Mucosa of stomach (tissue), 1 donor: ENCODE data around the gene DENND6B.

Source experiments
- H3K27me3 ChIP-seq: one replicate; pipeline ENCODE4 v1.7.0; 2013; ENCODE audit warnings: mild to moderate bottlenecking, low read length; ENCODE audit not compliant: control insufficient read depth, insufficient read depth
- H3K36me3 ChIP-seq: one replicate; pipeline ENCODE4 v1.7.0; 2013; ENCODE audit warnings: low read length; ENCODE audit not compliant: control insufficient read depth, insufficient read depth
- H3K4me1 ChIP-seq: one replicate; pipeline ENCODE4 v1.7.0; 2013; ENCODE audit warnings: mild to moderate bottlenecking, low read length; ENCODE audit not compliant: control insufficient read depth, insufficient read depth
- H3K4me3 ChIP-seq: one replicate; pipeline ENCODE4 v1.7.0; 2013; ENCODE audit warnings: low read length
- H3K9ac ChIP-seq: one replicate; pipeline ENCODE4 v1.7.0; 2013; ENCODE audit warnings: mild to moderate bottlenecking, low read length, moderate library complexity
- H3K9me3 ChIP-seq: one replicate; pipeline ENCODE4 v1.7.0; 2013; ENCODE audit warnings: mild to moderate bottlenecking, low read length, moderate library complexity; ENCODE audit not compliant: control insufficient read depth
- donor health status: Pancreatic carcinoma.

The DENND6B gene

DNA sequence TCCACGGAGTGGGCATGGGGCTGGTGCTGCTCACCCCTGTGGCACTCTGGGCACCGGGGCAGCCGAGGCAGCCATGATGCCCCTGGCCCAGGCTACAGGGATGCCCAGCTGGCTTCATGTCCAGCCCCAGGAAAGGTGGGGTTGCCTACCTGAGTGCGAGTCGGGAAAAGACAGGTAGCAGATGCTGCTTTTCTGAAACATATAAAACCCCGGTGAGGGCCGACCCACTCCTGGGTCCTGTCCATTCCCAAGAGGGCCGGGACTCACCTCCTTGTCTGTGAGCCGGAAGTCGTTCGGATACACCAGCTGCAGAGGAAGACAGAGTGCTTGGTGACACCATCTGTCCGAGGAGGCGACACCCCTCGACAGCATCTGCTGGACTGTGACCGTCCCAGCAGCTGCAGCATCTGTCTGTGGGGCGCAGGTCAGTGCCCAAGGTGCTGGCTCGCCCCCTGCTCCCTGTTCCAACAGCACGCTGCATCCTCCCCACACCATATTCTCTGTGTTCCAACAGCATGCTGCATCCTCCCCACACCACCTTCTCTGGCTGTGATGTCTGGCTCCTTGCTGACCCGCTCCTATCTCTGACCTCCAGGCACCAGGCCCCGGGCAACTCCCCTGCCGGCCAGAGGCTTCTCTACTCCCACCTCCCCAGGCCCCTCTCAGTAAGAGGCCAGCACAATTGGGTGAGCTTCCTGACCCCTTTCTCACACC, 8.0 kb downstream of the DENND6B start:
- Histone ChIP-seq H3K9me3 (no peaks in the 10 kb centered on the region), H3K36me3 (no peaks in the 10 kb centered on the region), H3K4me3 (no peak overlapping the region), H3K4me1 (peaks cover 14% of the 10 kb centered on the region), H3K27me3 (no peaks in the 10 kb centered on the region), H3K9ac (no peak overlapping the region)

DNA sequence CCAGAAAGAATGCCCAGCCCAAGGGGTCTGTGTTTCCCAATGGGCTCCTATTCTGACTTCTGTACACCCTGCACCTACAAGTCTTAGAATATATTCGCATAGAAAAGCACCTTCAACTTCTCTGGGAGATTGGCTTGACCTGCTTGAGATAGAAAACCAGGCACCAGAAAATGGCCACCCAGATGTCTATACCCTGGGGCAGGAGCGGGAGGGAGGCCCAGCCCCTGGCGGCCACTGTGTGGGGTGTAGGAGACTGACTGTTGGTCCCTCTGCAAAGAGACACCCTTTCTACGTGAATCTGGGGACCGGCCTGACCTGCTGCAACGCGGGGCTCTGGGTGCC, 8.5 kb downstream of the DENND6B start:
- no peak overlapping the region for H3K9ac ChIP-seq
- H3K36me3 ChIP-seq: no peaks in the 10 kb centered on the region
- H3K27me3 ChIP-seq: no peaks in the 10 kb centered on the region
- H3K4me3 ChIP-seq: no peak overlapping the region
- no peaks in the 10 kb centered on the region for H3K9me3 ChIP-seq
- peaks cover 14% of the 10 kb centered on the region for H3K4me1 ChIP-seq

DNA sequence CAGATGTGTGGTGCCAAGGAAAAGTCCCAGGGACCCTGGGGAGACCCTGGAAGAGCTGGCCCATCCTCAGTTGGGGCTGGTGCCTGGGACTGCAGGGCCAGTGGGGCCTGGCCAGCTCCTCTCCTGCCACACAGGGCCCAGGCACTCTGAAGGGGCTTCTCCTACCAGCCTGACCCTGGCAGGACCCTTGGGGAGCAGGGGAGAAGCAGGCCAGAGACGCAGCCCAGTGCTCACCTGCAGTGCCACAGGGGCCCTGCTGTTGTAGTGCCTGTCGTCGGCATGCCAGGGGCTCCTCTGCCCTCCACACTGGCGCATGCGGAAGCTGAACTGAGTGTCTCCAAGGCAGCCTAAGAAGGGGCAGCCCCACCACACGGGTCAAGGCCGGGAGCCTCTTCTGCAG, 9.1 kb downstream of the DENND6B start:
- no peaks in the 10 kb centered on the region for H3K9me3 ChIP-seq
- H3K36me3 ChIP-seq: no peaks in the 10 kb centered on the region

DNA sequence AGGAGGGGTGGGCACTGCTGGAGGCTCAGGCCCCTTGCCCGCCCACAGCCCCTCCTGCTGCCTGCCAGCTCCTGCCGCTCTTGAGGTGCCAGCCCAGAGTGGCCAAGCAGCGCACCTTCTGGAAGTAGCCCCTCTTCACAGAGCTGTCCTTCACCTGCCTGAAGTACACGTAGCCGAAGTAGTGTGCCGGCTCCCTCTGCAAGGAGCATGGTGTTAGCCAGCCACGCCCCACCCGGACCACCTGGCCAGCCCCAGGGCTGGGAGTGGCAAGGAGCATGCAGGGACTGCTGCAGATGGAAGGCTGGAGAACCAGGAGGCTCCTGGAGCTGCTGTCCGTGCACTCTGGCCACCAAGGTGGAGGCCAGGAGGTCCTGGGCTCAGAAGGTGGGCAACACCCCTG, 9.6 kb downstream of the DENND6B start:
- Histone ChIP-seq H3K4me1 (peaks cover 14% of the 10 kb centered on the region), H3K36me3 (no peaks in the 10 kb centered on the region), H3K9me3 (no peaks in the 10 kb centered on the region), H3K9ac (no peak overlapping the region), H3K27me3 (no peaks in the 10 kb centered on the region), H3K4me3 (no peak overlapping the region)

More for the DNA sequence above, 9.1 kb downstream of the DENND6B start:
- Histone ChIP-seq H3K4me3 (no peak overlapping the region), H3K27me3 (no peaks in the 10 kb centered on the region), H3K4me1 (peaks cover 14% of the 10 kb centered on the region), H3K9ac (no peak overlapping the region)

DNA sequence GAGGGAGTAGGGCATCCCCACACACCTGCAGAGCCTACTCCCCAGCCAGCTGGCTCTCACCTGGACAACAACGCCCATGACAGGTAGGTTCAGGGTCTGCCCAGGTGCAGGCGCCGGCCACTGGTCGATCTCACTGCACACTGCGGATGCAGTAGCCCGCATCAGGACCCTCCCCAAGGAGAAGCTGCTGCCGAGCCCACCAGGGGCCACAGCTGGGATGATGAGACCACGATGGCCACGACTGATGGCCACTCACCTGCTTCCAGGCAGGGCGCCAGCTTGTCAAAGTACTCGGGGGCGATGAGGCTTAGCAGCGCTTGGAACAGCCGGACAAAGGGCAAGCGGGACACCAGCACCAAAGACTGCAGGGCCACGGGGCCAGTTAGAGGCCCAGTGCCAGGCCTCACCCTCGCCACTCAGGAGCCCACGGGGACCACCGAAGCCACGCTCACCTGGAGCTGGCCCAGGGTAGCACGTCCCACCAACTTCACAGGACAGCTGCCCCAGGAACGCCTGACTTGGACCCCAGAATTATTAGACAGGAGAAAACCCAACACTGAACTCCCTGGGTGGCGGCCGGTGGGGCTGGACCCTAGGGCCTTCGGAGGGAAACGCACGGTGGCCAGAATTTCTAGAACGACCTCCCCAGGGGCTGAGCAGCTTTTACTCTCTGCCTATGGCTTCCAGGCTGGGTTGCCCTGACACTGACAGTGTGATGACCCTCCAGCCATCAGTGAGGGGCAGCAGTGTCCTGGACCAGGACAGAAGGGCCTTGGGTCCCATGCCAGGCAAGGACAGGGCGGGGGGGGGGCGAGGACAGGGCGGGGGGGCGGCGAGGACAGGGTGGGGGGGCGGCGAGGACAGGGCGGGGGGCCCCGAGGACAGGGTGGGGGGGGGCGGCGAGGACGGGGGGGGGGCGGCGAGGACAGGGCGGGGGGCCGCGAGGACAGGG, 10.4 kb downstream of the DENND6B start:
- H3K4me3 ChIP-seq: no peak overlapping the region
- H3K9me3 ChIP-seq: no peaks in the 10 kb centered on the region

DNA sequence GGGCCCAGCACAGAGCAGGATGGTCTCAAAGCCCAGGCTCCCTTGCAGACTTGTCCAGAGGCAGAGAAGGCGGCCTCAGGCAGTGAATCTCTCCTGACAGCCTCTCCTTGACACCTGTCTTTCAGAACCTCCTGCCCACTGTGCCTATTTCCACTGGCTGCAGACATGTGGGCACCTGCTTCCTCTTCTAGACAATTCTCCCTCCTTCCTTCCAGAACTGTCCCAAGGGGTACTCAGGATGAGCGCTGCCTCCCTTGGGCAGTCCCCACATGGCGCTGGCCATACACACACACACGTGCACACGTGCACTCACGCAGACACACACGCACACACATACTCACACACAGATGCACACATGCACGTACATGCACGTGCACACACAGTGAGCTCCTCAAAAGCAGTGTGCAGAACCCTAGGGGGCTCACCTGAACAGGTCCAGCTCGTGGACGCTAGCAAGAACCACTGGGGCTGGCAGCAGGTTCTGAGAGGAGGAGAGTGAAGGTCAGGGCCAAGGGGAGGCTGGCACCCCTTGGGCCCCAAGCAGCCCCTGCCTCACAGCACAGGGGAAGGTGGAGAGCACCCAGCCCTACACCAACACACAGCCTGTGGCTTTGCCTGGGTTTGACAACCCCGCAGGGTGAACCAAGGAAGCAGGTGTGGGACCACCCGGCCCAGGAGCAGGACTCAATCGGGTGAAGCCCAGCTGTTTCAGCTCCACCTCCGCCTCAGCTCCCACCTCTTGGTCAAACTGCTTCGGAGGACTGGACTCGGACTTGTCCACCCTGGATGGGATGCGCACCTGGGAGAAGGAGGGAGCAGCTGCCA, 11.3 kb downstream of the DENND6B start:
- Histone ChIP-seq H3K4me1 (peaks cover 13% of the 10 kb centered on the region), H3K36me3 (no peaks in the 10 kb centered on the region), H3K9me3 (no peaks in the 10 kb centered on the region), H3K27me3 (no peaks in the 10 kb centered on the region), H3K9ac (no peak overlapping the region), H3K4me3 (no peak overlapping the region)

More for the DNA sequence above, 10.4 kb downstream of the DENND6B start:
- Histone ChIP-seq H3K27me3 (no peaks in the 10 kb centered on the region), H3K36me3 (no peaks in the 10 kb centered on the region), H3K4me1 (peaks cover 14% of the 10 kb centered on the region), H3K9ac (no peak overlapping the region)

DNA sequence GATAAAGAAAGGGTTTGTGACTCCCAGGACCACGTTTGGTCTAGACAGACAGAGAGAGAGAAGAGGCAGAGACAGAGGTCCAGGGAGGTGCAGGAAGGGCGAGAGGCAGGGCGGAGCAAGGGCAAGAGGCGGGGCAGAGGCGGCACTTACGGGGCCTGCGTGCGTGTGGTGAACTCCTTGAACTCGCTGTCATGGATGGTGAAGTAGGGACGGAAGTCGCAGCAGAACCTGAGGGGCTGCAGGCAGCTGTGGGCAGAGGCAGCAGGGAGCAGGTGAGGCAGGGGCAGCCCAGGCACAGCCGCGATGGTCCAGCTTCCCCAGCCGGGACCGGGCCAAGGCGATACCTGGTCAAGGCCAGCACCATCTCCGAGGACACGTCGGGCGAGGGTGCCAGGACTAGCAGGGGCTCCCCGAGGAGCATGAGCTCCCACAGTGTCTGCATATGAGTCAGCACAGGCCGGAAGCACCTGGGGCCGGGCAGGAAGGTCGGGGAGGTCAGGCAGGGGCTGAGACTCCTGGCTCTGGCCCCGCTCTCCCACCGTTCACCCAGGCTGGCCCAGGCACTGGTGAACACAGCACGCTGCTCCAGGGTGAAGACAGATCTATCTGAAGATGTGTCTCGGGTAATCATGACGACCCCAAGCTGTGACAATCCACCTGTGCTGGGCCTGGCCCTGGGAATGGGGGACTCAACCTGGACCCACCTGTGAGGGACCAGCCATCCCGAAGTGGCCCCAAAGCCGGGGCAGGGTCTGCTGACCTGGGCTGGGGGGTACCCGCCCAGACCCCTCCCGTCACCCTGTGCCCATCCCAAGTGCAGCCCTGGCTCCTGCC, 12.1 kb downstream of the DENND6B start:
- H3K4me1 ChIP-seq: peaks cover 9% of the 10 kb centered on the region
- no peaks in the 10 kb centered on the region for H3K9me3 ChIP-seq
- no peaks in the 10 kb centered on the region for H3K27me3 ChIP-seq
- H3K4me3 ChIP-seq: no peak overlapping the region
- H3K36me3 ChIP-seq: no peaks in the 10 kb centered on the region
- no peak overlapping the region for H3K9ac ChIP-seq

DNA sequence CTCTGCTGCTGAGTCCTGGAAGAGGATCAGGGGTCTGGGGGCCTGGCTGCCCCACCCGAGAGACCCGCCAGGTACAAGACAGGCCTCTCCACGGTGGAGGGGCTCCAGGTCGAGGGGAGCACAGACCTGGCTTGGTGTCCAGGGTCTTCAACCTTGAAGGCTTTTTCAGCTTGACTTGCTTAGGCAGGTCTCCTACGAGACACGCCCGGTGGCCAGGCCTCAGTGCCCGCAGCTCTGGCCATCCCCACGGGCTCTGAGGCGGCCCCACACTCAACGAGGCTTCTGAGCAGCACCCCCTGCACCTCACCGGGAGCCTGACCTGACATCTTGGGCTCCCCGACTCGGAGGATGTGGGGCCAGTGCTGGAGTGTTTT, 12.7 kb downstream of the DENND6B start:
- H3K36me3 ChIP-seq: no peaks in the 10 kb centered on the region
- no peak overlapping the region for H3K4me3 ChIP-seq
- peaks cover 9% of the 10 kb centered on the region for H3K4me1 ChIP-seq
- no peaks in the 10 kb centered on the region for H3K9me3 ChIP-seq
- no peaks in the 10 kb centered on the region for H3K27me3 ChIP-seq
- H3K9ac ChIP-seq: no peak overlapping the region

DNA sequence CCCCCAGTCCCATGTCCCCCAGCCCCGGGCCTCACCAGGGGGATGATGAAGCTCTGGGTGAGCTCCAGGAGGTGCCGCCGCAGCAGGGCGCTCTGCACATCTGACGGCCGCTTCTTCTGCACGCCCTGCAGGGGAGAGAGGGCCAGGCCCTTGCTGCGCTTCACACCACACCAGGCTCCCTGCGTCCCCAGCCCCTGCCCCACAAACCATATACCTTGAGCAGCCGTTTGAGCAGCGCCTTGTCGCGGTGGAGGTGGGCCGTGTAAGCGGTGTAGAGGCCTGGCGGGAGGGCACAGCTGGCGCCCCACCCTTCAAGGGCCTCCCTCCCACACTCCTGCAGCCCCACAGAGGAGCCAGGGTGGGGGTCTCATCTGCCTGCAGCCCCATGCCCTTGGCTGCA, 13.2 kb downstream of the DENND6B start:
- Histone ChIP-seq H3K4me3 (no peak overlapping the region), H3K9ac (no peak overlapping the region), H3K9me3 (no peaks in the 10 kb centered on the region), H3K36me3 (no peaks in the 10 kb centered on the region), H3K4me1 (peaks cover 9% of the 10 kb centered on the region), H3K27me3 (no peaks in the 10 kb centered on the region)

DNA sequence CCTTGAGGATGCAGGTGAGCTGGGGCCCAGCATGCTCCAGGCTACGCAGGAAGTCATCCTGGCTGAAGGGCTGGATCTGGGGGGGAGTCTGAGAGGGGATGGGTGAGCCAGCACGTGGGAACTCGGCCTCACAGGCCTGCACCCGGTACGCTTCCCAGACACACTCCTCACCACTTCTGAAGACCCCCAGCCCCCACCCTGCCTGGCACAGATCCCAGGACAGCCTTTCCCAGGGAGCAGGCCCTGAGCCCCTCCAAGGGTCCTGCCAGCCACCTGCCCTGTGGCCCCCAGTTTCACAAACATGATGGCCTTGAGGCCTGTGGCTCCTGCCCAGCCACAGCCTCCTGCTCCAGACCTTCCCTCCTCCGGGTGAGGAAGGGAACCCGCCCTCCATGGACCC, 13.8 kb downstream of the DENND6B start:
- Histone ChIP-seq H3K4me3 (no peak overlapping the region), H3K9me3 (no peaks in the 10 kb centered on the region), H3K27me3 (no peaks in the 10 kb centered on the region), H3K36me3 (no peaks in the 10 kb centered on the region), H3K9ac (no peak overlapping the region), H3K4me1 (peaks cover 13% of the 10 kb centered on the region)

DNA sequence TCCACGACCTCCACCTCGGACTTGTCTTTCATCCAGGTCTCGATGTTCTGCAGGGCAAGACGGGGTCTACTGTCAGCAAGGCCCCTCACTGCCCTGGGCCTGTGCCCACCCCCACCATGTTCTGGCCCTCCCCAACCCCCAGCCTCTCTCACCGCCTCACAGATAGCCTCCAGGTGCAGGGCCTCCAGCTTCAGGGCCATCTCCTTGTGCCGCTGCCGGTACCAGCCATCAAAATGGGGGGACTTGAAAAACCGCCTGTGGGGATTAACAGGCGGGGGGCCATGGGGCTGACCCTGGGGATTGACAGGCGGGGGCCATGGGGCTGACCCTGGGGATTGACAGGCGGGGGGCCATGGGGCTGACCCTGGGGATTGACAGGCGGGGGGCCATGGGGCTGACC, 14.4 kb downstream of the DENND6B start:
- no peak overlapping the region for H3K4me3 ChIP-seq
- peaks cover 16% of the 10 kb centered on the region for H3K4me1 ChIP-seq
- H3K36me3 ChIP-seq: no peaks in the 10 kb centered on the region
- no peaks in the 10 kb centered on the region for H3K27me3 ChIP-seq
- H3K9me3 ChIP-seq: no peaks in the 10 kb centered on the region
- no peak overlapping the region for H3K9ac ChIP-seq
